ES-I3 (cell line): ENCODE results near the gene RCVRN.

Source experiments
- H3K36me3 ChIP-seq: 2 replicates; pipeline ENCODE4 v1.6.1; 2013; ENCODE audit warnings: mild to moderate bottlenecking, low read length, control low read depth, moderate library complexity; ENCODE audit not compliant: insufficient read depth
- H3K4me1 ChIP-seq: 2 replicates; pipeline ENCODE4 v1.6.1; 2013; ENCODE audit warnings: mild to moderate bottlenecking, control low read depth, low read length; ENCODE audit not compliant: insufficient read depth
- H3K9ac ChIP-seq: 2 replicates; pipeline ENCODE4 v1.6.1; 2013; ENCODE audit warnings: low read depth, mild to moderate bottlenecking, low read length, moderate library complexity
- H3K9me3 ChIP-seq: 2 replicates; pipeline ENCODE4 v1.6.1; 2013; ENCODE audit warnings: mild to moderate bottlenecking, low read length, moderate library complexity; ENCODE audit not compliant: control insufficient read depth, insufficient read depth

RCVRN gene

GRCh38 chr17:9905078-9905415 lies at the start of gene RCVRN:
RCVRN (minus strand) TSS chr17:9905271; CDS start chr17:9905180, 91 bp downstream.
- Histone ChIP-seq H3K36me3 (no peaks in the 10 kb centered on the region), H3K9ac (no peak within 1 kb of the TSS), H3K4me1 (no peaks in the 10 kb centered on the region), H3K9me3 (no peaks in the 10 kb centered on the region)

GRCh38 chr17:9953492-9953891 lies 48.4 kb upstream of the RCVRN start:
- Histone ChIP-seq H3K4me1 (no peaks in the 10 kb centered on the region), H3K36me3 (no peaks in the 10 kb centered on the region), H3K9ac (no peak overlapping the region), H3K9me3 (no peaks in the 10 kb centered on the region)

- H3K4me1 ChIP-seq, result no peaks in the 10 kb centered on the region
- H3K9ac ChIP-seq, result no peak overlapping the region
- H3K9me3 ChIP-seq, result no peaks in the 10 kb centered on the region
- H3K36me3 ChIP-seq, result no peaks in the 10 kb centered on the region
Measured at GRCh38 chr17:9951803-9952202, 46.7 kb upstream of the RCVRN start.

- H3K9ac ChIP-seq, result no peak overlapping the region
- H3K36me3 ChIP-seq, result no peaks in the 10 kb centered on the region
- H3K9me3 ChIP-seq, result no peaks in the 10 kb centered on the region
- H3K4me1 ChIP-seq, result no peaks in the 10 kb centered on the region
Measured at GRCh38 chr17:9948928-9949327, 43.9 kb upstream of the RCVRN start.

- Histone ChIP-seq H3K36me3 (no peaks in the 10 kb centered on the region), H3K9me3 (no peaks in the 10 kb centered on the region)
Measured at GRCh38 chr17:9944704-9945103, 39.6 kb upstream of the RCVRN start.

GRCh38 chr17:9943343-9943742 lies 38.3 kb upstream of the RCVRN start:
- no peaks in the 10 kb centered on the region for H3K36me3 ChIP-seq
- H3K9ac ChIP-seq, result no peak overlapping the region
- no peaks in the 10 kb centered on the region for H3K4me1 ChIP-seq
- no peaks in the 10 kb centered on the region for H3K9me3 ChIP-seq

More at GRCh38 chr17:9944704-9945103, 39.6 kb upstream of the RCVRN start:
- no peaks in the 10 kb centered on the region for H3K4me1 ChIP-seq
- H3K9ac ChIP-seq, result no peak overlapping the region

- Histone ChIP-seq H3K36me3 (no peaks in the 10 kb centered on the region), H3K4me1 (no peaks in the 10 kb centered on the region)
Measured at GRCh38 chr17:9942885-9943284, 37.8 kb upstream of the RCVRN start.

GRCh38 chr17:9941305-9941704 lies 36.2 kb upstream of the RCVRN start:
- Histone ChIP-seq H3K4me1 (no peaks in the 10 kb centered on the region), H3K36me3 (no peaks in the 10 kb centered on the region), H3K9me3 (no peaks in the 10 kb centered on the region), H3K9ac (no peak overlapping the region)

More at GRCh38 chr17:9942885-9943284, 37.8 kb upstream of the RCVRN start:
- Histone ChIP-seq H3K9me3 (no peaks in the 10 kb centered on the region), H3K9ac (no peak overlapping the region)

GRCh38 chr17:9940841-9941240 lies 35.8 kb upstream of the RCVRN start:
- Histone ChIP-seq H3K4me1 (no peaks in the 10 kb centered on the region), H3K9me3 (no peaks in the 10 kb centered on the region), H3K36me3 (no peaks in the 10 kb centered on the region), H3K9ac (no peak overlapping the region)

GRCh38 chr17:9938764-9939163 lies 33.7 kb upstream of the RCVRN start:
- Histone ChIP-seq H3K9ac (no peak overlapping the region), H3K36me3 (no peaks in the 10 kb centered on the region), H3K4me1 (no peaks in the 10 kb centered on the region)

GRCh38 chr17:9937901-9938300 lies 32.8 kb upstream of the RCVRN start:
- H3K9ac ChIP-seq, result no peak overlapping the region

More at GRCh38 chr17:9938764-9939163, 33.7 kb upstream of the RCVRN start:
- no peaks in the 10 kb centered on the region for H3K9me3 ChIP-seq

GRCh38 chr17:9937241-9937761 lies 32.2 kb upstream of the RCVRN start:
- Histone ChIP-seq H3K9me3 (no peaks in the 10 kb centered on the region), H3K9ac (no peak overlapping the region), H3K36me3 (no peaks in the 10 kb centered on the region), H3K4me1 (no peaks in the 10 kb centered on the region)

More at GRCh38 chr17:9937901-9938300, 32.8 kb upstream of the RCVRN start:
- no peaks in the 10 kb centered on the region for H3K4me1 ChIP-seq
- no peaks in the 10 kb centered on the region for H3K36me3 ChIP-seq
- H3K9me3 ChIP-seq, result no peaks in the 10 kb centered on the region

- no peaks in the 10 kb centered on the region for H3K36me3 ChIP-seq
- H3K4me1 ChIP-seq, result no peaks in the 10 kb centered on the region
- no peaks in the 10 kb centered on the region for H3K9me3 ChIP-seq
Measured at GRCh38 chr17:9936095-9936494, 31.0 kb upstream of the RCVRN start.

GRCh38 chr17:9935408-9935807 lies 30.3 kb upstream of the RCVRN start:
- H3K9me3 ChIP-seq, result no peaks in the 10 kb centered on the region
- no peak overlapping the region for H3K9ac ChIP-seq
- H3K4me1 ChIP-seq, result no peaks in the 10 kb centered on the region
- H3K36me3 ChIP-seq, result no peaks in the 10 kb centered on the region

More at GRCh38 chr17:9936095-9936494, 31.0 kb upstream of the RCVRN start:
- H3K9ac ChIP-seq, result no peak overlapping the region

- Histone ChIP-seq H3K9ac (no peak overlapping the region), H3K9me3 (no peaks in the 10 kb centered on the region), H3K36me3 (no peaks in the 10 kb centered on the region), H3K4me1 (no peaks in the 10 kb centered on the region)
Measured at GRCh38 chr17:9934331-9934730, 29.3 kb upstream of the RCVRN start.

GRCh38 chr17:9932491-9932890 lies 27.4 kb upstream of the RCVRN start:
- H3K9ac ChIP-seq, result no peak overlapping the region
- H3K9me3 ChIP-seq, result no peaks in the 10 kb centered on the region
- H3K4me1 ChIP-seq, result no peaks in the 10 kb centered on the region; the same call in 1 of the 2 replicates
- H3K36me3 ChIP-seq, result no peaks in the 10 kb centered on the region
